ENCODE data around the gene CARD18.

Gene CARD18

GRCh38 chr11:105139669-105140068 lies at the start of gene CARD18:
Gene CARD18 (minus strand): TSS chr11:105139769. CDS start chr11:105139726, 43 bp downstream.
- FAIRE-seq (no peak), DNase-seq (ENCODE audit: extremely low spot score, insufficient read length, low read depth) (no peak)

GRCh38 chr11:105183987-105184386 lies 44.4 kb upstream of the CARD18 start:
- FAIRE-seq (no peak), DNase-seq (ENCODE audit: extremely low spot score, insufficient read length, low read depth) (no peak)

- FAIRE-seq, result no peak
These were observed 43.9 kb upstream of the CARD18 start for GRCh38 chr11:105183426-105183825.

DNA sequence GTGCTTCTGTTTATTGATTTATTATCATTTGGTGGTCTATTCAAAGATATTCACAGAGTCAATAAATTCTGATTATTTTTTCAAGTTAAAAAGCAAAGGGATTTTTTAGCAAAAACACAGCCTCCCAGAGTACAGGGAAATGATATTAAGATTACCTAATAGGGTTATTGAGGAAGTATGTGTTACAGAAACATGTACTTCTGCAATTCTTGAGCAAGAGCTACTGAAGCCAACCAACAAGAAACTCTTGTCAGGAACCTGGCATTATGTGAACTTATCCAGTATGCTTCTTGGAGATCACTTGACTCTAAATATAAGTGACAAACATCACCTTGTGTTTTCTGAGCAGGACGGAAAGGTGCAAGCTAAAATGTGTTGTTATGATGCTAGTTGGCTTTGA lies 42.0 kb upstream of the CARD18 start:
- FAIRE-seq (no peak), DNase-seq (ENCODE audit: extremely low spot score, insufficient read length, low read depth) (no peak)

More at GRCh38 chr11:105183426-105183825, 43.9 kb upstream of the CARD18 start:
- no peak for DNase-seq (ENCODE audit: extremely low spot score, insufficient read length, low read depth)

GRCh38 chr11:105181100-105181499 lies 41.5 kb upstream of the CARD18 start:
- FAIRE-seq (no peak), DNase-seq (ENCODE audit: extremely low spot score, insufficient read length, low read depth) (no peak)

- FAIRE-seq (no peak), DNase-seq (ENCODE audit: extremely low spot score, insufficient read length, low read depth) (no peak)
These were observed 40.1 kb upstream of the CARD18 start for GRCh38 chr11:105179542-105180278.

- FAIRE-seq (no peak), DNase-seq (ENCODE audit: extremely low spot score, insufficient read length, low read depth) (no peak)
These were observed 38.1 kb upstream of the CARD18 start for GRCh38 chr11:105177658-105178057.

DNA sequence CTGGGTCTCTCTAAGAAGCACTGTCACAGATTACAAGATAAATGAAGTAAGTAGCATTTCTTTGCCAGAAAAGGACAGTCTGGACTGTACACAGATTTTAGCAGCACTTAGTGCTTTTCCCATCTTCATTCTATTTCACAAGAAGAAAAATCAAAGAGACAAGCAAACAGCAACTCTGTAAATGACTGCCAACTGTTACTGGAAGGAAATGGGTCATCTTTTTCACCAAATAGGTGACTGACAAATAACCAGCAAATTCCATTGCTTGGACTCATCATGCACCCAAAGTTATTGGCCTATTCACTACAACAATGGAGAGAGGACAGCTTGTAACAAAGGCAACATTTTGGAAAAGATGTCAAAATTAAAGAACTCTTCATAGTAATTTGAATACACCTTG lies 28.9 kb upstream of the CARD18 start:
- DNase-seq (ENCODE audit: extremely low spot score, insufficient read length, low read depth) (no peak), FAIRE-seq (no peak)

- DNase-seq (ENCODE audit: extremely low spot score, insufficient read length, low read depth) (no peak), FAIRE-seq (no peak)
These were observed 27.7 kb upstream of the CARD18 start for GRCh38 chr11:105167244-105167643.

DNA sequence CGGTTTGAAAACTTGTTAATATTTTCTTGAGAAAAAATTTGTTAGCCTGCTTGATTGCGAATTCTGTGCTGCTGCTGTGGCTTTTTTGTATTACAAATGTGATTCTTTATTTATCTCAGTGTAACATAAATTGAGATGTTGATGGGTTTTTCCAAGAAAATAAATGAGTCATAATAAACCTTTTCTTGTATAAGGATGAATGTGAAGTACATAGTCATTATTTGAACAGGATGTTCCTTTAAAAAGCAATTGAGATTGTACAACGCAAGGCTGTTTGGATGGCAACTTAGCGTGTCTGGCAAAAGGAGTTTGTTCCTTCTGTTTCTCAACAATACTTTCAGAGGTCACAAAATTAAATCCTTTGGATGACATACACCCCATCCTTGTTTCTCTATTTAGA lies 24.6 kb upstream of the CARD18 start:
- FAIRE-seq (no peak), DNase-seq (ENCODE audit: extremely low spot score, insufficient read length, low read depth) (no peak)

- DNase-seq (ENCODE audit: extremely low spot score, insufficient read length, low read depth) (no peak), FAIRE-seq (no peak)
These were observed 22.9 kb upstream of the CARD18 start for GRCh38 chr11:105162506-105162905.

DNA sequence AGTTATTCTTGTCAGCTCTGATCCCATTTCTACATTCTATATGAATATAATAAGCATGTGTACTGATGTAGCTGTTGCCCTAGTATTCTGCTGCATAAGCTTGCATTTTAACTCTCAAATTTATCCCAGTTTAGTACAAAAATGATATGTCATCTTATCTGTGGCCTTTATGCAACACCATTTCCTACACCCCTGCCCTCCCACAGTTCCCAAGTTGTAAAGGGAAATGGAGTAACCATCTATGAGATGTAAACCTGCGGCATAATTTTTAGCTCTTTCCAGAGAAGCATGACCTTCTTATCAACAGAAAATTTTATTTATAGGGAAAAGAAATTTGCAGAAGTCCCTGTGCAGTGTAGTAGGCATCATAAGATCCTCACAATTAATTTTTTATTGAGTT lies 18.9 kb upstream of the CARD18 start:
- FAIRE-seq (no peak), DNase-seq (ENCODE audit: extremely low spot score, insufficient read length, low read depth) (no peak)

DNA sequence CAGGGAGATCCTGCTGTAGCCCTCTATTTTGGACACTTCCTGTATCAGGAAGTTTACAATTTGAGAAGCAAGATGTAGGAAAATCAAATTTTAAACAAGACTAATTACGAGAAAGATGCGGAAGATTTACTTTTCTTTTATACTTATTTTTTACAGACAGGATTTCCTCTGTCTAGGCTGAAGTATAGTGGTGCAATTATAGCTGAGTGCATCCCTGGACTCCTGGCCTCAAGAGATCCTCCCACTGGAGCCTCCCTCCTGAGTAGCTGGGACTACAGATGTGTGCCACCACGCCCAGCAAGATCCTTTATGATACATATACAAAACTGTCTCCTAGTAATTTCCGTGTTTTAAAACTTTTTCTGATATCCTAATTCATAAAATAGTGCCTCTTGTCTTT lies 17.2 kb upstream of the CARD18 start:
- DNase-seq (ENCODE audit: extremely low spot score, insufficient read length, low read depth) (no peak), FAIRE-seq (no peak)

GRCh38 chr11:105156231-105156630 lies 16.7 kb upstream of the CARD18 start:
- FAIRE-seq (no peak), DNase-seq (ENCODE audit: extremely low spot score, insufficient read length, low read depth) (no peak)

DNA sequence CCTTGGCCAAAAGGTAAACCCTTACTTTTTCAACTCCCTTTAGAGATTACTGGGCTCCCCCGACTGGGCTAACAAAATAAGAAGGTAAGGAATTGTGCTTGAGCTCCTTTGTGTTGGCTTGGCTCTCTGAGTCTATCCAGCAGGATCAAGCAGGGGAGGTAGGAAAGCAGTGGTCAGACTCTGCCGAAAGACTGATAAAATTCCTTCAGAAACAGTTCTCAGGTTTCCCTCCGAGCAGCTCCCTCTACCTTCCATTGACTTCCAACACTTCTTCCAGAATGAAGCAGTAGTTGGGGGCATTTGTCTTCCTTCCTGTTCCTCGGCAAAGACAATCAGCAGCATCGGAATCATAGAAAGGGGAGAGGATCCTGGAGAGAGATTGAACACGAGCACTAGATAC lies 16.1 kb upstream of the CARD18 start:
- DNase-seq (ENCODE audit: extremely low spot score, insufficient read length, low read depth) (no peak), FAIRE-seq (no peak)

DNA sequence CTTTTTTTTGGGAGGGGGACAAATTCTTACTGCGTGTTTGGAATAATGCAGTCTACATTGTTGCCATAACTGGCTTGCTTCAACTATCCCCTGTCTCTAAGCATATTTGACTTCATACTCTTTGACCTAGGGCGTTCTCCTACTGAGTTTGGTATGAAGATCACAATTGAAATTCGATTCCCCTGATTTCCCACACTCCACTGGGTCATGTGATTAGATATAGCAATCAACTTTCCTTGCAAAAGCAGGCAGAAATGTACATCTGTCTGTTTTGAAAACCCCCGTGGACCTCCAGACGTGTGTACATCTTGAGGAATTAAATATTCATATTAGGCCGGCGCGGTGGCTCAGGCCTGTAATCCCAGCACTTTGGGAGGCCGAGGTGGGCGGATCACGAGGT lies 13.8 kb upstream of the CARD18 start:
- DNase-seq (ENCODE audit: extremely low spot score, insufficient read length, low read depth), result no peak

DNA sequence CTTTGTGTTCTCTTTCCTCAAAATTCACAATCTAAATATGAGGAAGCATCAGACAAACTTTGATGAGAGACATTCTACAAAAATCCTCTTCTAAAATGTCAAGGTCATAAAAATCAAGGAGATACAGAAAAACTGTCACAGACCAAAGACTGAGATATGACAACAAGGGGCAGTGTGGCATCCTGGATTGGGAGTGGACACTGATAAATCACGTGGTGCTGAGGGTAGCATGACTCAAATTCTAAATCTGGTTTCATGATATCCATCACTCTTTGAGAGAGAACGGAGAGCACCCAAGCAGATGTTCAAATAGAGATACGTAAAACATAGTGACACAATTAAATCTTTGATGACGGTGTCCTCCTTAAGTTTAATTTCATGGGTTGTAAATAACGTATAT lies 13.0 kb upstream of the CARD18 start:
- no peak for FAIRE-seq
- DNase-seq (ENCODE audit: extremely low spot score, insufficient read length, low read depth), result no peak

More for the DNA sequence above, 13.8 kb upstream of the CARD18 start:
- FAIRE-seq, result no peak

GRCh38 chr11:105152021-105152512 lies 12.5 kb upstream of the CARD18 start:
- FAIRE-seq (no peak), DNase-seq (ENCODE audit: extremely low spot score, insufficient read length, low read depth) (no peak)

GRCh38 chr11:105149477-105149876 lies 9.9 kb upstream of the CARD18 start:
- no peak for FAIRE-seq
- DNase-seq (ENCODE audit: extremely low spot score, insufficient read length, low read depth), result no peak

GRCh38 chr11:105148241-105148640 lies 8.7 kb upstream of the CARD18 start:
- no peak for DNase-seq (ENCODE audit: extremely low spot score, insufficient read length, low read depth)
- FAIRE-seq, result no peak

GRCh38 chr11:105144887-105145286 lies 5.3 kb upstream of the CARD18 start:
- DNase-seq (ENCODE audit: extremely low spot score, insufficient read length, low read depth) (no peak), FAIRE-seq (no peak)

- FAIRE-seq, result no peak
- no peak for DNase-seq (ENCODE audit: extremely low spot score, insufficient read length, low read depth)
These were observed 2.6 kb upstream of the CARD18 start for GRCh38 chr11:105142167-105142566.
